Smooth muscle cell (in vitro differentiated cells): ENCODE measurements around the gene DPP4. TPM values are rescaled to one million over a fixed set of nuclear protein-coding genes. Genes with fewer than 3 reads are reported as not detected.

ENCODE experiments used
- DNase-seq: peaks from one replicate; lab custom pipeline; 2025; ENCODE audit not compliant: unreplicated experiment; lab: John Stamatoyannopoulos, UW
- H2AFZ ChIP-seq: fragments of 200-600 bp; sonication (generic); 2 replicates; pipeline ENCODE4 v1.6.0; 2016; ENCODE audit warnings: antibody characterized with exemption, low read depth, mild to moderate bottlenecking
- H3F3A ChIP-seq: fragments of 200-600 bp; sonication (generic); 2 replicates; pipeline ENCODE4 v1.6.0; 2017; ENCODE audit warnings: antibody characterized with exemption, low read depth
- H3K27ac ChIP-seq: fragments of 200-600 bp; sonication (generic); 2 replicates; pipeline ENCODE4 v1.5.1; 2016; ENCODE audit warnings: low read depth, mild to moderate bottlenecking
- H3K27me3 ChIP-seq: fragments of 200-600 bp; sonication (generic); 2 replicates; pipeline ENCODE4 v1.6.1; 2016; ENCODE audit warnings: low read depth, mild to moderate bottlenecking
- H3K36me3 ChIP-seq: fragments of 200-600 bp; sonication (generic); 2 replicates; pipeline ENCODE4 v1.5.1; 2016; ENCODE audit warnings: low read depth
- H3K4me1 ChIP-seq: fragments of 200-600 bp; sonication (generic); 2 replicates; pipeline ENCODE4 v1.5.1; 2016; ENCODE audit warnings: low read depth
- H3K4me2 ChIP-seq: fragments of 200-600 bp; sonication (generic); 2 replicates; pipeline ENCODE4 v1.6.0; 2016; ENCODE audit warnings: mild to moderate bottlenecking
- H3K4me3 ChIP-seq: fragments of 200-600 bp; sonication (generic); 2 replicates; pipeline ENCODE4 v1.5.1; 2016; ENCODE audit warnings: mild to moderate bottlenecking
- H3K79me2 ChIP-seq: fragments of 200-600 bp; sonication (generic); 2 replicates; pipeline ENCODE4 v1.6.0; 2016; ENCODE audit warnings: low read depth, mild to moderate bottlenecking
- H3K9ac ChIP-seq: fragments of 200-600 bp; sonication (generic); 2 replicates; pipeline ENCODE4 v1.6.0; 2016; ENCODE audit warnings: low read depth
- H3K9me3 ChIP-seq: fragments of 200-600 bp; sonication (generic); replicated peaks from 2 replicates; pipeline ENCODE4 v1.5.1; 2016; ENCODE audit warnings: low read depth
- H4K20me1 ChIP-seq: fragments of 200-600 bp; sonication (generic); 2 replicates; pipeline ENCODE4 v1.6.0; 2016; ENCODE audit warnings: low read depth
- WGBS: methylation state at CpG from one replicate; pipeline ENCODE4 v1.1.7; 2016; ENCODE audit warnings: low lambda C conversion rate; 5-methylcytosine and 5-hydroxymethylcytosine counted together
- polyA plus RNA-seq: library from polyadenylated mRNA; unstranded; fragments of >200 nt; fragmentation: Nextera tagmentation; extraction: Ambion mirVana; gene quantifications from 2 replicates; pipeline ENCODE4 v1.2.1, GENCODE V29; 2016
- total RNA-seq: library from RNA; depleted of rRNA; stranded (reverse); fragments of >200 nt; gene quantifications from 2 replicates; pipeline ENCODE4 v1.2.3, GENCODE V29; 2014
- TF ChIP-seq, protein P1 (sequence below): fragments of 200-600 bp; sonication (generic); IDR thresholded peaks from 2 replicates; pipeline ENCODE4 v1.5.1; 2017; ENCODE audit warnings: borderline replicate concordance, mild to moderate bottlenecking, antibody characterized with exemption; ENCODE audit not compliant: insufficient read depth, poor library complexity, severe bottlenecking

Gene DPP4
- total and polyA plus RNA-seq, 2 experiments from 2014 or later, result 17.6 to 32.0 TPM

DNA sequence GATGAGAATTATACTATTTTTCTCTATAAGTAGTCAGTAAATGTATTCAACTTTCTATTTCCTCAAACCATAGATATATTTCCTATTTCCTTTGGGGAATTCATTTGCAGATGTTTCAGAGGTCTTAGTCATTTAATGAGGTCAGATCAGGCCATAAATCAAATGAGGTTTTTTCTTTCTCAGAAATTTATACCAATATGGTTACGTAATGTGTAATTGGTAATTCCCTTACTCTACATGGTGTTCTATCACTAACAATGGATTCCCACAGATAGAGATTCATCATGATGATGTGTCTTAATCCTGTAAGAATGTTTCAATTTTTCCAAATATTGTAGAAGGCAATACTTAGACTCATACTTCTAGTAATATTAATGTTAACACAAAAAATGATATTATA lies 108.0 kb downstream of the DPP4 start:
- DNase-seq, result no peak

GRCh38 chr2:161964160-161964559 lies 109.9 kb downstream of the DPP4 start:
- Histone ChIP-seq H3K27ac (no peak overlapping the region), H3F3A (no peaks in the 10 kb centered on the region), H3K4me3 (no peak overlapping the region), H3K4me2 (no peak overlapping the region), H3K27me3 (peaks cover 6% of the 10 kb centered on the region), H4K20me1 (no peaks in the 10 kb centered on the region), H3K9me3 (no peaks in the 10 kb centered on the region), H3K36me3 (no peaks in the 10 kb centered on the region), H3K4me1 (no peaks in the 10 kb centered on the region), H2AFZ (no peak overlapping the region), H3K9ac (no peak overlapping the region), H3K79me2 (no peaks in the 10 kb centered on the region)
- 92% methylated on average over 4 of the region's 4 CpGs for WGBS
- no peak for DNase-seq
- TF ChIP-seq, protein P1, sequence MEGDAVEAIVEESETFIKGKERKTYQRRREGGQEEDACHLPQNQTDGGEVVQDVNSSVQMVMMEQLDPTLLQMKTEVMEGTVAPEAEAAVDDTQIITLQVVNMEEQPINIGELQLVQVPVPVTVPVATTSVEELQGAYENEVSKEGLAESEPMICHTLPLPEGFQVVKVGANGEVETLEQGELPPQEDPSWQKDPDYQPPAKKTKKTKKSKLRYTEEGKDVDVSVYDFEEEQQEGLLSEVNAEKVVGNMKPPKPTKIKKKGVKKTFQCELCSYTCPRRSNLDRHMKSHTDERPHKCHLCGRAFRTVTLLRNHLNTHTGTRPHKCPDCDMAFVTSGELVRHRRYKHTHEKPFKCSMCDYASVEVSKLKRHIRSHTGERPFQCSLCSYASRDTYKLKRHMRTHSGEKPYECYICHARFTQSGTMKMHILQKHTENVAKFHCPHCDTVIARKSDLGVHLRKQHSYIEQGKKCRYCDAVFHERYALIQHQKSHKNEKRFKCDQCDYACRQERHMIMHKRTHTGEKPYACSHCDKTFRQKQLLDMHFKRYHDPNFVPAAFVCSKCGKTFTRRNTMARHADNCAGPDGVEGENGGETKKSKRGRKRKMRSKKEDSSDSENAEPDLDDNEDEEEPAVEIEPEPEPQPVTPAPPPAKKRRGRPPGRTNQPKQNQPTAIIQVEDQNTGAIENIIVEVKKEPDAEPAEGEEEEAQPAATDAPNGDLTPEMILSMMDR, result no peak

More for the DNA sequence above, 108.0 kb downstream of the DPP4 start:
- H3K27ac ChIP-seq, result no peak overlapping the region
- TF ChIP-seq, protein P1, result no peak
- H3K4me1 ChIP-seq, result no peaks in the 10 kb centered on the region
- peaks cover 6% of the 10 kb centered on the region for H3K27me3 ChIP-seq
- 93% methylated on average over 1 of the region's 1 CpG for WGBS
- H4K20me1 ChIP-seq, result no peaks in the 10 kb centered on the region
- no peak overlapping the region for H3K4me3 ChIP-seq
- H3K9ac ChIP-seq, result no peak overlapping the region
- no peaks in the 10 kb centered on the region for H3K9me3 ChIP-seq
- H3K36me3 ChIP-seq, result no peaks in the 10 kb centered on the region
- H3F3A ChIP-seq, result no peaks in the 10 kb centered on the region
- no peaks in the 10 kb centered on the region for H3K79me2 ChIP-seq
- H3K4me2 ChIP-seq, result no peak overlapping the region
- H2AFZ ChIP-seq, result no peak overlapping the region

DNA sequence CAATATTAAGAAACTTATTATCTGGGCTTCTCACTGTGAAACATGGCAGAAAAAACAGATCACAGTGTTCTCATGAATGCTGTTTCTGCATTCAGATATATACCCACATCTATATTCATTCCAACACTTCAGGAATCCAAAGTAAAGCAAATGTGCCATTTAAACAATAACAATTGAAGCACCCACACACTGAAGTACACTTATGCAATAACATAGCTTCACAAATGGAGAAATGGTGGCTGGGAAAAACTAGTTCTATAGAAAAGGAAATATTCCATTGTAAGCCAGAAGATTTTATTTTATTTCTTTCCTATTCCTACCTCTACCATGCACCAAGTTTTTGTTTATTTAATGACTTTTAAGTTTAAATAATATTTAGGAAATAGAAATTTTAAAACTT lies 111.9 kb downstream of the DPP4 start:
- no peak overlapping the region for H3K4me3 ChIP-seq
- H3K9ac ChIP-seq, result no peak overlapping the region
- no peaks in the 10 kb centered on the region for H3K79me2 ChIP-seq

DNA sequence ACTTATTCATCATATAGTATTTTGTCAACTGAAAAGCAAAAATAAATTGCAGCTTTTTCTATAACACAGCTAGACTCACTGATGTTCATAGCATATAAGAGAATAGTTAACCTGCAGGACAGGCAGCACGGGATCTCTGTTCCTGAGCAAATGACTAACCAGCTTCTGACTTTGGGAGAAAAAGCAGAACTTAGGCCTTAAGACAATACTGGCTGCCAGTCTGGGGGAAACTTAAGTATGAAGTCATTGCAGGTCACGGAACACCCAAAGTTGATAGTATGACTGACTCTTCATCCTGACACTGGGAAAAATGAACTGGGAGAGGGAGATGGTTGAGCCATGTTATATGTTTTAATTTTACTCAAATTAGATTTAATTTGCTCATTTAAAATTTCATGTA lies 113.0 kb downstream of the DPP4 start:
- DNase-seq, result no peak
- Histone ChIP-seq H3K9ac (no peak overlapping the region), H3K79me2 (no peaks in the 10 kb centered on the region), H3K9me3 (no peaks in the 10 kb centered on the region), H3K36me3 (no peaks in the 10 kb centered on the region), H3K27me3 (peaks cover 19% of the 10 kb centered on the region), H2AFZ (no peak overlapping the region), H3K27ac (no peak overlapping the region), H3F3A (no peaks in the 10 kb centered on the region), H3K4me2 (no peak overlapping the region), H3K4me3 (no peak overlapping the region), H4K20me1 (no peaks in the 10 kb centered on the region), H3K4me1 (no peaks in the 10 kb centered on the region)
- TF ChIP-seq, protein P1, result no peak
- WGBS, result 81% methylated on average over 2 of the region's 2 CpGs

More for the DNA sequence above, 111.9 kb downstream of the DPP4 start:
- TF ChIP-seq, protein P1, result no peak
- Histone ChIP-seq H3K36me3 (no peaks in the 10 kb centered on the region), H3K9me3 (no peaks in the 10 kb centered on the region), H3K27ac (no peak overlapping the region), H3K27me3 (peaks cover 10% of the 10 kb centered on the region), H3K4me2 (no peak overlapping the region), H4K20me1 (no peaks in the 10 kb centered on the region), H3F3A (no peaks in the 10 kb centered on the region), H3K4me1 (no peaks in the 10 kb centered on the region), H2AFZ (no peak overlapping the region)
- no peak for DNase-seq
